Peyer's patch (tissue), 4 donors: ENCODE data around the gene LTV1. TPM values are rescaled to one million over a fixed set of nuclear protein-coding genes. Genes with fewer than 3 reads are reported as not detected.
"Not testable (repeated sequence)": the region's sequence is repeated elsewhere in the genome, so short reads cannot be mapped to it uniquely, and the experiment has no call there.

Experiments
- DNase-seq, 3 donors: peaks; one replicate each; pipeline ENCODE4 v3.0.0-alpha.2; 2017 to 2019
- H3K27ac ChIP-seq, 4 donors: fragments of 200-600 bp; sonication (generic); one replicate each; pipeline ENCODE4 v1.5.1; 2016 to 2019
- H3K27me3 ChIP-seq, 2 donors: fragments of 200-600 bp; sonication (generic); one replicate each; pipeline ENCODE4 v1.5.1; 2019
- H3K36me3 ChIP-seq, 3 donors: fragments of 200-600 bp; sonication (generic); one replicate each; pipeline ENCODE4 v1.5.1; 2016 to 2019
- H3K4me1 ChIP-seq, 4 donors: fragments of 200-600 bp; sonication (generic); one replicate each; pipeline ENCODE4 v1.5.1; 2016 to 2019
- H3K4me3 ChIP-seq, 4 donors: fragments of 200-600 bp; sonication (generic); 1 replicate in 3 of 4; 2 replicates in 1 of 4; pipeline ENCODE4 v1.5.1; 2016 to 2019; ENCODE audit warnings: mild to moderate bottlenecking in 1 of 4
- H3K9me3 ChIP-seq, 4 donors: fragments of 200-600 bp; sonication (generic); one replicate each; pipeline ENCODE4 v1.5.1; 2016 to 2019; ENCODE audit warnings: mild to moderate bottlenecking in 1 of 4
- CTCF ChIP-seq, 6 experiments: fragments of 450-650 bp in 4 of 6; fragments of 200-600 bp in 2 of 6; sonication (generic) in 1 of 6; IDR thresholded peaks; one replicate each; pipeline ENCODE4 v1.5.1; 2017 to 2019; ENCODE audit warnings: antibody characterized with exemption in 6 of 6, mild to moderate bottlenecking in 3 of 6, moderate library complexity in 1 of 6
- POLR2A ChIP-seq, 2 donors: fragments of 450-650 bp; IDR thresholded peaks; one replicate each; pipeline ENCODE4 v1.5.1; 2017; ENCODE audit warnings: antibody characterized with exemption in 2 of 2, mild to moderate bottlenecking in 2 of 2, moderate library complexity in 2 of 2
- total RNA-seq, 4 donors: library from RNA; depleted of rRNA; stranded (reverse); fragments of >200 nt; gene quantifications; one replicate each; pipeline ENCODE4 v1.1.0, GENCODE V29; 2016

LTV1 gene
- total RNA-seq, 4 donors from 2014 or later: 10.7 to 23.9 (median 11.1) TPM

- Histone ChIP-seq H3K9me3 (no peaks in the 10 kb centered on the region), H3K27me3 (no peaks in the 10 kb centered on the region), H3K36me3 (no peaks in the 10 kb centered on the region), H3K4me3 (no peak overlapping the region), H3K27ac (peak overlapping the region in 3 of 4 donors; percentile 5 to 76 (median 69)), H3K4me1 (peaks cover 0 to 17% (median 2%) of the 10 kb centered on the region in 4 donors)
- TF ChIP-seq CTCF (IDR thresholded peaks at IDR 0.05): no peak
- TF ChIP-seq POLR2A (IDR thresholded peaks at IDR 0.05): no peak
- DNase-seq: no peak
Observed at GRCh38 chr6:143839196-143839595, 3.9 kb upstream of the LTV1 start.

- Histone ChIP-seq H3K4me3 (no peak overlapping the region), H3K27ac (no peak overlapping the region), H3K36me3 (peaks cover 0 to 11% (median 0%) of the 10 kb centered on the region in 3 donors), H3K27me3 (no peaks in the 10 kb centered on the region), H3K9me3 (no peaks in the 10 kb centered on the region), H3K4me1 (peaks cover 0 to 23% (median 3%) of the 10 kb centered on the region in 4 donors)
- TF ChIP-seq CTCF (IDR thresholded peaks at IDR 0.05): no peak
- DNase-seq: no peak
Observed at GRCh38 chr6:143840595-143841265, 2.4 kb upstream of the LTV1 start.

- Histone ChIP-seq H3K27me3 (no peaks in the 10 kb centered on the region), H3K27ac (peak overlapping the region; percentile 83 to 97 (median 94)), H3K4me1 (peaks cover 0 to 23% (median 3%) of the 10 kb centered on the region in 4 donors), H3K36me3 (peaks cover 0 to 29% (median 0%) of the 10 kb centered on the region in 3 donors), H3K9me3 (no peaks in the 10 kb centered on the region), H3K4me3 (peak overlapping the region; percentile 73 to 98 (median 86))
- no peak for DNase-seq
- TF ChIP-seq POLR2A (IDR thresholded peaks at IDR 0.05) (no peak), CTCF (IDR thresholded peaks at IDR 0.05) (no peak)
Observed at GRCh38 chr6:143842461-143842901, 657 bp upstream of the LTV1 start.

- Histone ChIP-seq H3K27me3 (no peaks in the 10 kb centered on the region), H3K9me3 (no peaks in the 10 kb centered on the region), H3K4me3 (peak overlapping the region; percentile 73 to 98 (median 86)), H3K4me1 (peaks cover 0 to 22% (median 3%) of the 10 kb centered on the region in 4 donors), H3K27ac (peak overlapping the region; percentile 83 to 97 (median 94)), H3K36me3 (peaks cover 0 to 40% (median 0%) of the 10 kb centered on the region in 3 donors)
- no peak for TF ChIP-seq POLR2A (IDR thresholded peaks at IDR 0.05)
- DNase-seq: no peak
Observed at GRCh38 chr6:143843677-143843999, 500 bp downstream of the LTV1 start.

GRCh38 chr6:143844006-143844405 is 868 bp downstream of the LTV1 start:
- Histone ChIP-seq H3K27me3 (no peaks in the 10 kb centered on the region), H3K9me3 (no peaks in the 10 kb centered on the region), H3K4me3 (peak overlapping the region; percentile 73 to 98 (median 86)), H3K36me3 (peaks cover 0 to 44% (median 0%) of the 10 kb centered on the region in 3 donors), H3K27ac (peak overlapping the region; percentile 83 to 97 (median 94)), H3K4me1 (peaks cover 0 to 18% (median 3%) of the 10 kb centered on the region in 4 donors)
- DNase-seq: no peak
- TF ChIP-seq POLR2A (IDR thresholded peaks at IDR 0.05): no peak
- no peak for TF ChIP-seq CTCF (IDR thresholded peaks at IDR 0.05)

GRCh38 chr6:143845033-143845432 is 1.9 kb downstream of the LTV1 start:
- H3K4me3 ChIP-seq: no peak overlapping the region
- H3K36me3 ChIP-seq: peaks cover 0 to 53% (median 0%) of the 10 kb centered on the region in 3 donors
- no peak overlapping the region for H3K27ac ChIP-seq
- no peak for TF ChIP-seq CTCF (IDR thresholded peaks at IDR 0.05)
- TF ChIP-seq POLR2A (IDR thresholded peaks at IDR 0.05): no peak
- no peak for DNase-seq
- peaks cover 0 to 16% (median 3%) of the 10 kb centered on the region in 4 donors for H3K4me1 ChIP-seq
- H3K27me3 ChIP-seq: no peaks in the 10 kb centered on the region
- no peaks in the 10 kb centered on the region for H3K9me3 ChIP-seq

- not testable (repeated sequence) for H3K27me3 ChIP-seq, DNase-seq
- peaks cover 0 to 82% (median 0%) of the 10 kb centered on the region in 3 donors for H3K36me3 ChIP-seq
Observed at GRCh38 chr6:143851706-143852105, 8.6 kb downstream of the LTV1 start.

GRCh38 chr6:143855057-143855456 is 11.9 kb downstream of the LTV1 start:
- not testable (repeated sequence) for H3K9me3 ChIP-seq, H3K27me3 ChIP-seq, DNase-seq, H3K27ac ChIP-seq, H3K4me3 ChIP-seq, H3K4me1 ChIP-seq
- peaks cover 0 to 83% (median 0%) of the 10 kb centered on the region in 3 donors for H3K36me3 ChIP-seq

More at GRCh38 chr6:143851706-143852105, 8.6 kb downstream of the LTV1 start:
- not testable (repeated sequence) for H3K4me1 ChIP-seq, H3K27ac ChIP-seq, H3K4me3 ChIP-seq, H3K9me3 ChIP-seq

- H3K27me3 ChIP-seq, H3K4me1 ChIP-seq, H3K9me3 ChIP-seq, H3K27ac ChIP-seq, H3K4me3 ChIP-seq, DNase-seq: not testable (repeated sequence)
- peaks cover 0 to 83% (median 0%) of the 10 kb centered on the region in 3 donors for H3K36me3 ChIP-seq
Observed at GRCh38 chr6:143856762-143857161, 13.6 kb downstream of the LTV1 start.
